ENCODE data around the gene TBC1D22A.

DNA sequence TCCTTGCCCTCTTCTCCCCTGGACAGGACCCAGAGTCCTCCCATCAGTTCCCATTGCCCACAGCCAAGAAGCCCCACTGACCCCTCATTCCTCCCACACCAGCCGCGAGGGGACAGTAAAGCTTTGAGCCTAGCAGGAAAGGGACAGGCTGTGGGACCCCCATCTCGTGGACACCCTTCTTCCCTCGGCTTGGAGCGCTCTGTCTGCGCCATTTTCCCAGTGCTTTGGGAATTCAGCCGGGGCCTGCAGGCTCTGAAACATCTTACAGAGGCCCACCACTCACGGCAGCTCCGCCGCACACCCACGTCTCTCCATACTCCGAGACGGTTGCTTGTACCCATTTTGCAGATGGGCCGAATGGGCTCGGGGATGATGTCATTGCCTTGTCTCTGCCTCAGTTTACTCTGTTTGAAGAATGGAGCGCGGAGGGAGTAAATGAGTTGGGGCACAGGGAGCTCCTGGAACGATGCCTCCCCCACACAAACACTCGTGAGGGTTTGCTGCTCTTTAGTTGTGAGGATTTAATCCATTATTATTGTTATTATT lies 447.7 kb downstream of the TBC1D22A start:
- TF ChIP-seq, protein P1, sequence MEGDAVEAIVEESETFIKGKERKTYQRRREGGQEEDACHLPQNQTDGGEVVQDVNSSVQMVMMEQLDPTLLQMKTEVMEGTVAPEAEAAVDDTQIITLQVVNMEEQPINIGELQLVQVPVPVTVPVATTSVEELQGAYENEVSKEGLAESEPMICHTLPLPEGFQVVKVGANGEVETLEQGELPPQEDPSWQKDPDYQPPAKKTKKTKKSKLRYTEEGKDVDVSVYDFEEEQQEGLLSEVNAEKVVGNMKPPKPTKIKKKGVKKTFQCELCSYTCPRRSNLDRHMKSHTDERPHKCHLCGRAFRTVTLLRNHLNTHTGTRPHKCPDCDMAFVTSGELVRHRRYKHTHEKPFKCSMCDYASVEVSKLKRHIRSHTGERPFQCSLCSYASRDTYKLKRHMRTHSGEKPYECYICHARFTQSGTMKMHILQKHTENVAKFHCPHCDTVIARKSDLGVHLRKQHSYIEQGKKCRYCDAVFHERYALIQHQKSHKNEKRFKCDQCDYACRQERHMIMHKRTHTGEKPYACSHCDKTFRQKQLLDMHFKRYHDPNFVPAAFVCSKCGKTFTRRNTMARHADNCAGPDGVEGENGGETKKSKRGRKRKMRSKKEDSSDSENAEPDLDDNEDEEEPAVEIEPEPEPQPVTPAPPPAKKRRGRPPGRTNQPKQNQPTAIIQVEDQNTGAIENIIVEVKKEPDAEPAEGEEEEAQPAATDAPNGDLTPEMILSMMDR (optimal IDR thresholded peaks at IDR 0.05 in 1 of 3, IDR thresholded peaks at IDR 0.05 in 1 of 3, conservative IDR thresholded peaks at IDR 0.05 in 1 of 3; ENCODE audit: extremely low read depth in 1 of 3, insufficient read depth in 2 of 3, low read length in 3 of 3): no peak
- TF ChIP-seq EZH2 (IDR thresholded peaks at IDR 0.05; ENCODE audit: low read length): no peak

Data from keratinocyte (primary cell).